ENCODE data around the gene KIF22. TPM values are rescaled to one million over a fixed set of nuclear protein-coding genes. Genes with fewer than 3 reads are reported as not detected.
"Not testable (repeated sequence)": the region's sequence is repeated elsewhere in the genome, so short reads cannot be mapped to it uniquely, and the experiment has no call there.

KIF22 gene
- total RNA-seq, 2 experiments from 2014 or later = 129 to 134 TPM

DNA sequence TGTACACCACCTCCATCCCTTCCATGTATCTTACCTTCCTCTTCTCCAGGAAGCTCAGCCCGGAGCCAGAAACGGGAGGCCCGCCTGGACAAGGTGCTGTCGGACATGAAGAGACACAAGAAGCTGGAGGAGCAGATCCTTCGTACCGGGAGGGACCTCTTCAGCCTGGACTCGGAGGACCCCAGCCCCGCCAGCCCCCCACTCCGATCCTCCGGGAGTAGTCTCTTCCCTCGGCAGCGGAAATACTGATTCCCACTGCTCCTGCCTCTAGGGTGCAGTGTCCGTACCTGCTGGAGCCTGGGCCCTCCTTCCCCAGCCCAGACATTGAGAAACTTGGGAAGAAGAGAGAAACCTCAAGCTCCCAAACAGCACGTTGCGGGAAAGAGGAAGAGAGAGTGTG is 29.0 kb downstream of the KIF22 start:
- POLR2A ChIA-PET = interaction anchor here (6.1 kb wide), 1 partner anchor 12 kb away, joined by 41 read pairs; the partner anchor contains the start of gene MAZ

DNA sequence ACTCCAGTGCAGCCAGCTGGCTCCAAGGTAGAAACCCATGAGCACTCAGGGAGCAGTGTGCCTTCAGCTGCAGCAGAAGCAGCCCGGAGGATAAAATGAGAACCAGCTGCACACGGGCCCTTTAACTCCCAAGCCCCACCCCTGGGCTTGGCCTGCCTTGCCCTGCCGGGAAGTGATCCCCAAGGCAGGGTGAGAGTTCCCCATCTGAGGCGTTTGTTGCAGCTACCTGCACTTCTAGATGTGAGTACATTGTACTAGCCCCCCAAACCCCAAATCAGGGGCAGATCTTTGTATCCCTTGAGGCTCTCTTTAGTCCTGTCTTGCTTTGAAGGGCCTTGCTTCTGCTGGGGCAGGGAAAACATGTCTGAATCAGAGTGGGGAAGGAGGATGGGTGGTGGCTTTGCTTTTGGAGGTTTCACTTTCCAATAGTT is 29.7 kb downstream of the KIF22 start, which contains the start of gene MVP:
TSS of gene MVP (plus strand) at position 192 of the 431 bp plus-strand sequence. CDS start 10,088 bp downstream, outside the sequence.
- ChIA-PET POLR2A (interaction anchor here (1.1 to 6.1 kb wide), 2 partner anchors 13 to 16 kb away, joined by 7 to 41 read pairs; partner anchors contain the start of gene MAZ), CTCF (interaction anchor here (0.6 to 4.2 kb wide), 7 partner anchors 9 to 120 kb away, joined by 3 to 24 read pairs (median 5); partner anchors contain the start of gene CDIPT)

More for the DNA sequence above, 29.0 kb downstream of the KIF22 start:
- CTCF ChIA-PET = interaction anchor here (0.6 to 4.2 kb wide), 5 partner anchors 9 to 119 kb away, joined by 3 to 24 read pairs (median 5); partner anchors contain the start of gene CDIPT

DNA sequence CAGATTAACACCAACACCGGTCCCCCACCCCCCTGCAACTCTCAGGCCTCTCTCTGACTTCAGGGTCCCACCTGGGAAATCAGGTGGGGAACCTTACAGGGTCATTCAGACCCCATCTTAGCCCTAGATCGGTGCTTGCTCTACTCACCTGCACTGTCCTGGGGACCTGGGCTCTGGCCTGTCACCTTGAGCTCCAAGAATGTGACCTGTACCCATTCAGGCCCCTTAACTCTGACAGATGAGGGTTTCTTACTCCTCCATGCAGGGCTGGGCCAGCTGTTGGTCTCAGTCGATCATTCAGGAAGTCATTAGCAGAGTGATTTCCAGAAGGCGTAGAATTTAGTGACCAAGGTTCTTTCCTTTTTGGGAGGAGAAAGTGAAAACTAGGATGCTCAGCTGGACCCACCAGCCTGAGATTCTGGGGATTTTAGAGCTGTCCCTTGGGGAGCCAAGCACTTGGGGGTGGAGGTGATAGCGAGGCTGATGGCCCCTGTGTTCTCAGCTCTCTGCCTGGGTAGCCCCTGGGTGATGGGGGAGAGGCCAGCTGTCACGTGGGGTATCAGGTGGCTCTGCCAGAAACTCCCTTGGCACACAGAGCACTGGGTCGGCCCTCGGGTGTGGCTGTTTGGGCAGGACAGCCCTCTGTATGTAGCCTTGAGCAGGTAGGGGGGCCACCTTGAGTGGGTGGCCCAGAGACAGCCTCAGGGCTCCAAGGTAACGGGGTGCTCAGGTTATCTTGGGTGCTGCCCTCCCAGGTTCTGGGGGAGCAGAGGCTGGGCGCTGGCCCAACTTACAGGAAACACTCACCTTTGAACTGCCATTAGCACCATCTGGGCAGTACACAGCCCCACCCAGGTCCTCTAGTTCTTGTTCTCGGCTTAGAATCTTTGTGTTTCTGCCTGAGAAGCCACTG is 30.4 kb downstream of the KIF22 start:
- CTCF ChIA-PET = interaction anchor here (1.3 to 4.2 kb wide), 3 partner anchors 13 to 28 kb away, joined by 3 to 24 read pairs (median 17); no protein-coding TSS in a partner anchor
- POLR2A ChIA-PET = interaction anchor here (0.5 to 6.1 kb wide), 5 partner anchors 8 to 105 kb away, joined by 4 to 41 read pairs (median 5); partner anchors contain the start of genes KCTD13 and MAZ

DNA sequence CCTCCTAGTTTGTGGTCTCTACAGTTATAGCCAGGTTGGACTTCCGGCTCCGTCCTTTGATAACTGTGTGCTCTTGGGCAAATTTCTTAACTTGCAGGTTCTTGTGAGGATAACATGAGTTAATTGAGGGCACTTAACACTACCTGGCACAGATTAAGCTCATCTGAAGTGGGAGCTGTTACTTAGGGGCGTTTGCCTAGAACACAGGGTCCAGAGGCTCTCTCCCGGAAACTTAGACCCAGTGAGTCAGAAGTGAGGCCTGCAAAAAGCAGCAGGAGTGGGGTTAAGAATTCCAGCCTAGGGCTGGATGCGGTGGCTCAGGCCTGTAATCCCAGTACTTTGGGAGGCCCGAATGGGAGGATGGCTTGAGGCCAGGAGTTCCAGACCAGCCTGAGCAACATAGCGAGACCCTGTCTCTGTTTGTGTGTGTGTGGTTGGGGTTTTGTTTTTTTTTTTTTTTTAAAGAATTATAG is 31.1 kb downstream of the KIF22 start:
- ChIA-PET POLR2A (interaction anchor here (0.5 to 6.1 kb wide), 7 partner anchors 8 to 120 kb away, joined by 3 to 41 read pairs (median 4); partner anchors contain the start of genes KCTD13 and MAZ), CTCF (interaction anchor here (0.6 to 4.2 kb wide), 5 partner anchors 14 to 191 kb away, joined by 3 to 24 read pairs (median 4); no protein-coding TSS in a partner anchor)

DNA sequence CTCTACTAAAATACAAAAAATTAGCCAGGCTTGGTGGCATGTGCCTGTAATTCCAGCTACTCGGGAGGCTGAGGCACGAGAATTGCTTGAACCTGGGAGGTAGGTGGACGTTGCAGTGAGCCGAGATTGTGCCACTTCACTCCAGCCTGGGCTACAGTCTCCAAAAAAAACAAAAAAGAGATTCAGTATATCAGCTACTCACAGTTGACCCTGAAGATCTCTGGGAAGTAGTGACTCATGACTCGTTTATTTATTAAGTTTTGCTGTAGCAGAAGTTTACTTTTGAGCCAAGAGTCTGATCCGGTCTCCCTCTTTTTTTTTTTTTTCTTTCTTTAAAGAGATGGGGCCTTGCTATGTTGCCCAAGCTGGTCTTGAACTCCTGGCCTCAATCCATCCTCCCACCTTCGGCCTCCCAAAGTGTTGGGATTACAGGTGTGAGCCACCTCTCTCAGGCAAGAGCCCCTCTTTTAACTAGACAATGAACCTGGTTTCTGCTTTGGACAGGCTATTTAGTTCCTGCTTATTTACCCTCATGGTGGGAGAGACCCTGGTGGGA is 34.1 kb downstream of the KIF22 start:
- POLR2A ChIA-PET = interaction anchor here (0.6 to 1.0 kb wide), 3 partner anchors 16 to 212 kb away, joined by 3 to 4 read pairs (median 3); partner anchors contain the start of gene MAZ
- CTCF ChIA-PET = interaction anchor here (0.6 to 3.5 kb wide), 5 partner anchors 7 to 826 kb away, joined by 3 to 20 read pairs (median 3); partner anchors contain the start of gene PAGR1

DNA sequence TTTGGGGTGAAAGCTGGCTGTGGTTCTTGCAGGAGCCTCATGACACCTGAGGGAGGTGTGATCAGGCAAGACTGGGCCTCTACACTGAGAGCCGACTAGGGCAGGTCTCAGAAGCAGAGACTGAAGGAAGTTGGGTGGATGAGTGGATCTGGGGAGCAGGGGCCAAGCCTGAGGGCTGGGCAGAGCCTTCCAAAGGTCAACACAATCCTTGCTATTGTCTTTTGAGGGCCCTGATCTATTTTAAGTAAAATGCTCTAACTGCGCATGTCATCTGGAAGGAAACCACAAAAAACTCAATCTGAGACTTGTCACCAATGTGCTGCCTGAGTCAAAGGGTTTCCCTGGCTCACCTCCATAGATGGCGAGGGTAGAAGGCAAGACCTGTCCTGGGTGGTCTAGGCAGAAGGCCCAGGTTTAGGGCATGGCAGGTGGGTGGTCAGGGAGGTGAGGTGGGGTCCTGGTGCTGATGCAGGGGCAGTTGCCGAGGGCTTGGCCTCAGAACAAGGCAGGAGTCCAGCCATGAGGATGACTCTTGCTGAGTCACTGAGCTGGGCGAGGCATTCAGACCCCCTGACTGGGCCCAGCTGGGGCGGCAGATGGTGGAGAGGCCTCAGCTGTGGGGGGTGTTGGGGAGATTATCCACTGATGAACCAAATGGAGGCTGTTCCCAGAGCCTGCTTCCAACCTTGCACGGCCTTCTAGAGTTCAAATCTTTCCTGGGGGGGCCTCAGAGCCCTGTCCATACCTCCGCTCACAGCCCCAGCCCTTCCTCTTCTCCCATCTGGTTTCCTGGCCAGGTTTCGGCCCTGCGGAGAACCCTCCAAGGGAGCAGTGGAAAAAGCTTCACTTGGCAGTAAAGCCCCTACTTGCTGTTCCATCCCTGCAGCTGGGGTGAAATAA is 34.8 kb downstream of the KIF22 start:
- ChIA-PET POLR2A (interaction anchor here (0.6 to 1.0 kb wide), 3 partner anchors 16 to 19 kb away, joined by 3 to 4 read pairs (median 3); partner anchors contain the start of gene MAZ), CTCF (interaction anchor here (0.6 to 5.1 kb wide), 4 partner anchors 8 to 59 kb away, joined by 3 to 31 read pairs (median 13); partner anchors contain the start of gene PAGR1)

DNA sequence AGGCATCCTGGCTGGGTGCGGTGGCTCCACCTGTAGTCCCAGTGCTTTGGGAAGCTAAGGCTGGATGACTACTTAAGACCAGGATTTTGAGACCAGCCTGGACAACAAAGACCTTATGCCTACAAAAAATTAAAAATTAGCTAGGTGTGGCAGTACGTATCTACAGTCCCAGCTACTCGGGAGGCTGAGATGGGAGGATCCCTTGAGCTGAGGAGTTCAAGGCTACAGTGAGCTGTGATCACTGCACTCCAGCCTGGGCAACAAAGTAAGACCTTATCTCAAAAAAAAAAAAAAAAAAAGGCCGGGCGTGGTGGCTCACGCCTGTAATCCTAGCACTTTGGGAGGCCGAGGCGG is 35.8 kb downstream of the KIF22 start:
- POLR2A ChIA-PET = interaction anchor here (0.6 to 1.7 kb wide), 4 partner anchors 10 to 100 kb away, joined by 4 to 12 read pairs (median 6); partner anchors contain the start of genes KCTD13 and PAGR1
- CTCF ChIA-PET = interaction anchor here (0.6 to 5.1 kb wide), 9 partner anchors 9 to 212 kb away, joined by 3 to 31 read pairs (median 4); partner anchors contain the start of gene PAGR1

DNA sequence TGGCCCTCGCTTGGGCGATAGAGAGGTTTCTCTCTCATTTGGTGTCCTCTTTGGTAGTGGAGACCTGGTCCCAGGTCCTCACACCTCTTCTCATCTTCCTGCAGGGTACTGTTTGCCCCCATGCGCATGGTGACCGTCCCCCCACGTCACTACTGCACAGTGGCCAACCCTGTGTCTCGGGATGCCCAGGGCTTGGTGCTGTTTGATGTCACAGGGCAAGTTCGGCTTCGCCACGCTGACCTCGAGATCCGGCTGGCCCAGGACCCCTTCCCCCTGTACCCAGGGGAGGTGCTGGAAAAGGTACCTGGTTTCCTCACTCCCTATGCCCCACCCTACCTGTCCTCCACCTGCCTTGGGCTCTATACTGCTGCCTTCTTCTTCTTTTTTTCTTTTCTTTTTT is 40.2 kb downstream of the KIF22 start:
- POLR2A ChIA-PET = no interaction called here
- CTCF ChIA-PET = no interaction called here

DNA sequence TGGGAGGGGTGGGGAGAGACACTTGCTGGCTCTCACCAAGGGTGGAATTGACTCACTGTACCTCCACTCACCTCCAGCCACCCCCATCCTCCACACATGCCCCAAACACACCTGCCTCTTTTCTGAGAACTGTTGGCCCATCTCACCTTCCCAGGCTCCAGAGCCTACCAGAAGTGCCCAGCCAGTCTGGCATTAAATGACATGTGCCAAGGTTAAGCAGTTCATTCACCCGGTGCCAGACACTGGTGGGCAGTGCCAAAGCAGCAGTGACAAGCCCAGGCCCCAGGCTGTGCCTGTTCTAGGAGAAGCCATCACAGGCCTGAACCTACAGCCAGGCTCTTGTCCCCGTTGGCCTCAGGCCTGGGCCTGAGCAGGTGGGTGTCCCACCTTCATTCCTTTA is 40.9 kb downstream of the KIF22 start:
- ChIA-PET CTCF (no interaction called here), POLR2A (no interaction called here)

DNA sequence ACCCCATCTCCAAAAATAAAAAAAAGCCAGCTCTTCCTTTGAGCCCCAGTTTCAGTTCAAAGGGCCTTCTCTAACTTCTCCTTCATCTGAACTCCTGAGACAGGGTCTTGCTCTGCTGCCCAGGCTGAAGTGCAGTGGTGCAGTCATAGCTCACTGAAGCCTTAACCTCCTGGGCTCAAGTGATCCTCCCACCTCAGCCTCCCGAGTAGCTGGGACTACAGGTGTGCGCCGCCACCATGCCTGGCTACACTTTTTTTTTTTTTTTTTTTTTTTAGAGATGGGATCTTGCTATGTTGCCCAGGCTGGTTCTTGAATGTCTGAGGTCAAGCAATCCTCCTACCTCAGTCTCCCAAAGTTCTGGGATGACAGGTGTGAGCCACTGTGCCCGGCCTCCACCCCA is 42.7 kb downstream of the KIF22 start:
- POLR2A ChIA-PET = not testable (repeated sequence)
- CTCF ChIA-PET = interaction anchor here (1.0 to 1.6 kb wide), 2 partner anchors 8 to 16 kb away, joined by 3 to 8 read pairs; no protein-coding TSS in a partner anchor

DNA sequence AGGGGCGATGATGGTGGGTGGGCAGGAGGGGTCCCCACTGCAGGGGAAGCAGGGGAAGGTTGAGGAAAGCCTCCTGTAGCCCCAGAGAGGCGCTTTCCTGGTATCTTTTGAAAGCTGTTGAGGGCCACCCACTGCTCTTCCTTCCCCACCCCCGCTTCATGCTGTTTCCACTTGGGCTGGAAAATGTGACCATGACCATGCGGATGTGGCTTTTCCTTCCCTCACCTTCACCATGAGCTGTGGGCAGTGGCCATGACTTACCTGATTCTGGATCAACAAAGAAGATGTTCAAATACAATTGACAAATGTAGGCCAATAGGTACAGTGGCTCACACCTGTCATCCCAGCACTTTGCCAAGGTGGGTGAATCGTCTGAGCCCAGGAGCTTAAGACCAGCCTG is 43.5 kb downstream of the KIF22 start:
- POLR2A ChIA-PET = no interaction called here
- CTCF ChIA-PET = interaction anchor here (0.7 kb wide), 1 partner anchor 13 kb away, joined by 3 read pairs; no protein-coding TSS in a partner anchor

DNA sequence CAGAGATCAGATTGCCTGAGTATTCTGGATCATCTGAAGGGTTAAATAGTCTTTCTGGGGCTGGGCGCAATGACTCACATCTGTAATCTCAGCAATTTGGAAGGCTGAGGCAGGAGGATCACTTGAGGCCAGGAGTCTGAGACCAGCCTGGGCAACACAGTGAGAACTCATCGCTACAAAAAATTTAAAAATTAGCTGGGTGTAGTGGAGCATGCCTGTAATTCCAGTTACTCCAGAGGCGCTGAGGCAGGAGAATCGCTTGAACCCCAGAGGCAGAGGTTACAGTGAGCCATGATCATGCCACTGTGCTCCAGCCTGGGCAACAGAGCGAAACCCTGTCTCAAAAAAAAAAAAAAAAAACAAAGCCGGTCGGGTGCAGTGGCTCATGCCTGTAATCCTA is 45.4 kb downstream of the KIF22 start:
- CTCF ChIA-PET = interaction anchor here (0.7 kb wide), 2 partner anchors 20 to 197 kb away, joined by 3 read pairs; partner anchors contain the start of gene PAGR1
- POLR2A ChIA-PET = interaction anchor here (0.7 kb wide), 2 partner anchors 9 to 64 kb away, joined by 5 to 6 read pairs; no protein-coding TSS in a partner anchor

DNA sequence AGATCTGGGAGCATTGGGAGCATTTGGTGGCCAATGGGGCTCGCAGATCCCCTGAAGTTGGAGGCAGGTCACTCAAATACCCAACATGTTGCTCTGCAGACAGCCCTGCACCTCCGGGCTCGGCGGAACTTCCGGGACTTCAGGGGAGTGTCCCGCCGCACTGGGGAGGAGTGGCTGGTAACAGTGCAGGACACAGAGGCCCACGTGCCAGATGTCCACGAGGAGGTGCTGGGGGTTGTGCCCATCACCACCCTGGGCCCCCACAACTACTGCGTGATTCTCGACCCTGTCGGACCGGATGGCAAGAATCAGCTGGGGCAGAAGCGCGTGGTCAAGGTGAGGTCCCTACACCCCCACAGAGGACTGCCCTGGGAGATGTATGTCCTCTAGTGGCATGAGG is 46.1 kb downstream of the KIF22 start:
- CTCF ChIA-PET = no interaction called here
- POLR2A ChIA-PET = no interaction called here

DNA sequence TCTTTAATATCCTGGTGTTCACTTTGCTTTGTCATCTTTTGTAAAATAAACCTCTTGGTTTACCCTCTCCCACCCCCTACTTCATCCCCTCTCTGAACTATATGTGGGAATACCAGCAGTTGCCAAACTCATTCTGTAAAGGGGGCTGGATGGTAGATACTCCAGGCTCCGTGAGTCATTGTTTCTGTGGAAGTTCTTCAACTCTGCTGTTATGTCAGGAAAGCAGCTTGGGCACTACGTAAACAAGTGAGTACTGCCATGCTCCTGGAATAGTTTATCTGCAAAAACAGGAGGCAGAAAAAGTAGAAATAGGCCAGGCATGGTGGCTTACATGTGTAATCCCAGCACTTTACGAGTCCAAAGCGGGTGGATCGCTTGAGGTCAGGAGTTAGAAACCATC is 47.3 kb downstream of the KIF22 start:
- ChIA-PET CTCF (interaction anchor here (0.9 kb wide), 1 partner anchor 48 kb away, joined by 3 read pairs; no protein-coding TSS in a partner anchor), POLR2A (no interaction called here)

DNA sequence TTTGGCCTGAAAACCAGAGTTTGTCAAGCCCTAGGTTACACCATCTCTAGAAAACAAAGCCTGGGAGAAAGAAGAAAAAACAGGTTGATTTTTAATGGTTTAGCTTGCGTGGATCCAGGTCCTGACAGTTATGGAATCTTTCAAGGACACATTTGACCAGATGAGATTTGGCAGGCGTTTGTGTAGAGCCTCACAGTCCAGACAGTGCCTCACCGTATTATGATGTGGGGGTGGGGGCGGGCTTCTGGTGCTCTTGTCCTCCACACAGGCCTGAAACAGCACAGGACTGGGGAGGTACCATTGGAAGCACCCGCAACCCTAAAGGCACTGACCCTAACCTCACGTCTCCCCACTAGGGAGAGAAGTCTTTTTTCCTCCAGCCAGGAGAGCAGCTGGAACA is 49.3 kb downstream of the KIF22 start:
- POLR2A ChIA-PET = interaction anchor here (0.6 kb wide), 1 partner anchor 250 kb away, joined by 5 read pairs; no protein-coding TSS in a partner anchor
- CTCF ChIA-PET = interaction anchor here (1.4 to 1.5 kb wide), 2 partner anchors 9 to 19 kb away, joined by 3 to 4 read pairs; no protein-coding TSS in a partner anchor

DNA sequence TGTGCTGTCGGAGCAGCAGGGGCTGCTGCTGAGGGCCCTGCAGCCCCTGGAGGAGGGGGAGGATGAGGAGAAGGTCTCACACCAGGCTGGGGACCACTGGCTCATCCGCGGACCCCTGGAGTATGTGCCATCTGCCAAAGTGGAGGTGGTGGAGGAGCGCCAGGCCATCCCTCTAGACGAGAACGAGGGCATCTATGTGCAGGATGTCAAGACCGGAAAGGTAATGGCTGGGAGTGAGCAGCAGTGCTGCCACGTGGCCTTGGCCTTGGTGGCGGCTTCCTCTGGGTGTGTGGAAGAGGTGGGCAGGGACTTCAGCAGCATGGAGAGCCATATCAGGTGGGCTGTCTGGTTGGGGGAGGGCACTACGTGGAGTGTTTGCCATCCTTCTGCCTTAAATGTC is 49.7 kb downstream of the KIF22 start:
- POLR2A ChIA-PET = no interaction called here
- CTCF ChIA-PET = no interaction called here

DNA sequence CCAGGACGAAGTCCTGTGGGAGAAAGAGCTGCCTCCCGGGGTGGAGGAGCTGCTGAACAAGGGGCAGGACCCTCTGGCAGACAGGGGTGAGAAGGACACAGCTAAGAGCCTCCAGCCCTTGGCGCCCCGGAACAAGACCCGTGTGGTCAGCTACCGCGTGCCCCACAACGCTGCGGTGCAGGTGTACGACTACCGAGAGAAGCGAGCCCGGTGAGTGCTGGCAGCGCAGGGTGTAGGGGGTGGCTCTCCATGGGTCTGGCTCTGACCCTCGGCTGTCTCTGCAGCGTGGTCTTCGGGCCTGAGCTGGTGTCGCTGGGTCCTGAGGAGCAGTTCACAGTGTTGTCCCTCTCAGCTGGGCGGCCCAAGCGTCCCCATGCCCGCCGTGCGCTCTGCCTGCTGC is 51.1 kb downstream of the KIF22 start:
- ChIA-PET POLR2A (no interaction called here), CTCF (interaction anchor here (0.5 to 0.6 kb wide), 2 partner anchors 9 to 123 kb away, joined by 3 read pairs; no protein-coding TSS in a partner anchor)
